ENCODE data around the gene GDPD5. TPM values are rescaled to one million over a fixed set of nuclear protein-coding genes. Genes with fewer than 3 reads are reported as not detected.
A peak's percentile ranks its signal among the peaks of the same experiment; 100 is the strongest.

Gene GDPD5
- polyA plus RNA-seq, 3 donors: 4.9 to 39.0 (median 7.6) TPM

- H2AFZ ChIP-seq (ENCODE audit: insufficient read depth, low read depth, low read length, poor library complexity, severe bottlenecking): no peak overlapping the region
- peaks cover 87% of the 10 kb centered on the region for H3K79me2 ChIP-seq (ENCODE audit: insufficient read depth, low read length)
- H3K36me3 ChIP-seq (replicated peaks in 1 of 2; ENCODE audit: control insufficient read depth in 1 of 2, insufficient read depth in 2 of 2, low read length in 2 of 2): peaks cover 64 to 74% of the 10 kb centered on the region in 2 donors
- peaks cover 89% of the 10 kb centered on the region for H4K20me1 ChIP-seq (ENCODE audit: insufficient read depth, low read length)
- H3K9me3 ChIP-seq (replicated peaks in 1 of 2; ENCODE audit: control insufficient read depth in 1 of 2, insufficient read depth in 1 of 2, low read length in 2 of 2): no peaks in the 10 kb centered on the region
- H3K27me3 ChIP-seq (ENCODE audit: control insufficient read depth in 2 of 2, insufficient read depth in 2 of 2, low read length in 2 of 2): no peaks in the 10 kb centered on the region
- WGBS (ENCODE audit: insufficient coverage): 92% methylated on average over 15 of the region's 15 CpGs
- H3K4me2 ChIP-seq (replicated peaks; ENCODE audit: extremely low read depth, low read length, poor library complexity, severe bottlenecking): no peak overlapping the region
- H3K27me3 Mint-ChIP-seq (ENCODE audit: low read depth in 3 of 3): peaks cover 0 to 2% (median 0%) of the 10 kb centered on the region in 3 donors
- H3K4me3 ChIP-seq (replicated peaks in 1 of 3; ENCODE audit: low read depth in 2 of 3, low read length in 3 of 3): no peak overlapping the region
- no peaks in the 10 kb centered on the region for H3K9me3 Mint-ChIP-seq
- intact Hi-C loops (cut with micrococcal nuclease): no loop called here
- peak overlapping the region in 3 of 7 donors; percentile 0 to 77 (median 13) for H3K27ac Mint-ChIP-seq
- H3K4me1 ChIP-seq (ENCODE audit: control insufficient read depth in 1 of 2, insufficient read depth in 2 of 2, low read length in 2 of 2): peaks cover 13 to 23% of the 10 kb centered on the region in 2 donors
- peaks cover 32% of the 10 kb centered on the region for H3K4me1 Mint-ChIP-seq
- H3K4me3 Mint-ChIP-seq: no peak overlapping the region
- peaks cover 68 to 87% of the 10 kb centered on the region in 2 donors for H3K36me3 Mint-ChIP-seq
- H3K27ac ChIP-seq (ENCODE audit: low read depth in 1 of 2, low read length in 2 of 2): no peak overlapping the region
- no peak for TF ChIP-seq CTCF (IDR thresholded peaks at IDR 0.05)
- H3K9ac ChIP-seq (ENCODE audit: insufficient read depth, low read length, poor library complexity, severe bottlenecking): no peak overlapping the region
- no peak for DNase-seq
Measured at GRCh38 chr11:75403983-75404658, 121.6 kb downstream of the GDPD5 start.

DNA sequence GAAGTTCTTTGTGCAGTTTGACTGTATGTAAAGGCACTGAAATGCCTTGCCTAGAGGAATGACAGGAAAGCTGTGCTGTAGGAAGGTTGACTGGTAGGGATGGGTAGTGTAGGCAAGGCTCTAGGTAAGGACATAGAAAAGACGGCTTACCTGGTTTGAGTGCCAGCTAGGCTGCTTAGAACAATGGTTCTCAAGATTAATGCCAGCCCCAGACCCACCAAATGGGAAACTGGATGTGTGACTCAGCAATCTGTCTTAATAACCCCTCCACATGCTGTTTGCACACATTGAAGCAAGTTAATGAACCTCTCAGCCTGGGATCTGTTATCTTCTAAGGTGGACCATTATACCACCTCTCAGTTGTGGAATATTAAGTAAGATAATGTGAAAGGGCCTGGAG, 122.7 kb downstream of the GDPD5 start:
- H4K20me1 ChIP-seq (ENCODE audit: insufficient read depth, low read length): peaks cover 80% of the 10 kb centered on the region
- peak overlapping the region in 1 of 2 donors; percentile 9 for H3K27ac ChIP-seq (ENCODE audit: low read depth in 1 of 2, low read length in 2 of 2)
- no peaks in the 10 kb centered on the region for H3K9me3 ChIP-seq (replicated peaks in 1 of 2; ENCODE audit: control insufficient read depth in 1 of 2, insufficient read depth in 1 of 2, low read length in 2 of 2)
- no peaks in the 10 kb centered on the region for H3K9me3 Mint-ChIP-seq
- H3K79me2 ChIP-seq (ENCODE audit: insufficient read depth, low read length): peaks cover 79% of the 10 kb centered on the region
- H3K4me1 Mint-ChIP-seq: peaks cover 38% of the 10 kb centered on the region
- H3K27ac Mint-ChIP-seq: peak overlapping the region in 4 of 7 donors; percentile 3 to 72 (median 40)
- intact Hi-C loops (cut with micrococcal nuclease): no loop called here
- no peaks in the 10 kb centered on the region for H3K27me3 ChIP-seq (ENCODE audit: control insufficient read depth in 2 of 2, insufficient read depth in 2 of 2, low read length in 2 of 2)
- H3K9ac ChIP-seq (ENCODE audit: insufficient read depth, low read length, poor library complexity, severe bottlenecking): no peak overlapping the region
- H3K4me3 Mint-ChIP-seq: no peak overlapping the region
- H3K36me3 Mint-ChIP-seq: peaks cover 64 to 78% of the 10 kb centered on the region in 2 donors
- no CpG with 5 or more reads among the region's 1 CpG for WGBS (ENCODE audit: insufficient coverage)
- H2AFZ ChIP-seq (ENCODE audit: insufficient read depth, low read depth, low read length, poor library complexity, severe bottlenecking): no peak overlapping the region
- H3K4me1 ChIP-seq (ENCODE audit: control insufficient read depth in 1 of 2, insufficient read depth in 2 of 2, low read length in 2 of 2): peaks cover 15 to 28% of the 10 kb centered on the region in 2 donors
- DNase-seq: no peak
- peaks cover 0 to 2% (median 0%) of the 10 kb centered on the region in 3 donors for H3K27me3 Mint-ChIP-seq (ENCODE audit: low read depth in 3 of 3)
- no peak for TF ChIP-seq CTCF (IDR thresholded peaks at IDR 0.05)
- H3K36me3 ChIP-seq (replicated peaks in 1 of 2; ENCODE audit: control insufficient read depth in 1 of 2, insufficient read depth in 2 of 2, low read length in 2 of 2): peaks cover 62 to 66% of the 10 kb centered on the region in 2 donors
- H3K4me3 ChIP-seq (replicated peaks in 1 of 3; ENCODE audit: low read depth in 2 of 3, low read length in 3 of 3): no peak overlapping the region
- H3K4me2 ChIP-seq (replicated peaks; ENCODE audit: extremely low read depth, low read length, poor library complexity, severe bottlenecking): no peak overlapping the region
